ENCODE data around the gene PXDN.

PXDN gene

DNA sequence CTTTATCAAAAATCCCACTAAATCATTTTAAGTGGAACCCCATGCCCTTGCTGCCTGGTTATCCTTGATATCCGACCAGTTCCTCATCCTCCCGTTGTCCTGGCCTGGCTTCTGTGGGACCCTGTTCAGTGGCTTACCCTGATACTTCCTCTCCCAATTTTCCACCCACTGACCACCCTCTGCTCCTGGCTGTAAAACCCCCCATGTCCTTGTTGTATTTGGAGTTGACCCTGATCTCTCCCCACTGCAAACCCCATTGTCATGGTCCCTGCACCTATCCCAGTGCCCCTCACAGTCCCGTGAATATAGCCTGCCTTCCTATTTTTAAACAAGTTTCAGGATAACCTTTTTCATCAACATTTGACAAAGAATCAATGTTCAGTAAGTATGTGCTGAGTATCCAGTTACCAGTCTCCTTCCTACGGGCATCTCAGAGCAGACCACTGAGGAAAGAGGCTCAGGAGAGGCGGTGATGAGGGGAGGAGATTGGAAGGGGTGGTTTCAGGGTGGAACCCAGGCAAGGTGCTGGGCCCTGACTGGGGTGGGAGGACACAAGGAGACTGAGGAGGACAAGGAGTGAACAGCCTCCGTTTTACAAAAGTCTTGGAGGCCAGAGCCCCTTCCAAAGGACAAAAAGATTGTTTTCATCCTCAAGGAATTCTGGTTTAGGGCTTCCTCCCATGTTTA, 131.8 kb downstream of the PXDN start:
- DNase-seq (ENCODE audit: low spot score) = no peak

GRCh38 chr2:1611886-1612285, 132.4 kb downstream of the PXDN start:
- DNase-seq (ENCODE audit: low spot score) = no peak

DNA sequence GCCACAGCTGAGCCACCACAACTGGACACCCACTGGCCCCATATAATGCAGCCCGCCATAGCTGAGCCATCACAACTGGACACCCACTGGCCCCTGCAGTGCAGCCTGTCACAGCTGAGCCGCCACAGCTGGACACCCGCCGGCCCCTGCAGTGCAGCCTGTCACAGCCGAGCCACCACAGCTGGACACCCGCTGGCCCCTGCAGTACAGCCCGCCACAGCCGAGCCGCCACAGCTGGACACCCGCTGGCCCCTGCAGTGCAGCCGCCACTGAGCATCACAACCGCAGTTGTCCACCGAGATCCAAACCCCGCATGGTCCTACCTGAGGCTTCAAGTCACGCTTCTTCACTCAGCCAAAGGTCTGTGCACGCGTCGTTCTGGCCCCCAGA, 134.2 kb downstream of the PXDN start:
- DNase-seq (ENCODE audit: low spot score) = no peak

- DNase-seq (ENCODE audit: low spot score) = no peak
Observed at GRCh38 chr2:1609485-1610095, 134.7 kb downstream of the PXDN start.

GRCh38 chr2:1609040-1609439, 135.3 kb downstream of the PXDN start:
- no peak for DNase-seq (ENCODE audit: low spot score)

GRCh38 chr2:1607971-1608688, 136.2 kb downstream of the PXDN start:
- DNase-seq (ENCODE audit: low spot score) = no peak

DNA sequence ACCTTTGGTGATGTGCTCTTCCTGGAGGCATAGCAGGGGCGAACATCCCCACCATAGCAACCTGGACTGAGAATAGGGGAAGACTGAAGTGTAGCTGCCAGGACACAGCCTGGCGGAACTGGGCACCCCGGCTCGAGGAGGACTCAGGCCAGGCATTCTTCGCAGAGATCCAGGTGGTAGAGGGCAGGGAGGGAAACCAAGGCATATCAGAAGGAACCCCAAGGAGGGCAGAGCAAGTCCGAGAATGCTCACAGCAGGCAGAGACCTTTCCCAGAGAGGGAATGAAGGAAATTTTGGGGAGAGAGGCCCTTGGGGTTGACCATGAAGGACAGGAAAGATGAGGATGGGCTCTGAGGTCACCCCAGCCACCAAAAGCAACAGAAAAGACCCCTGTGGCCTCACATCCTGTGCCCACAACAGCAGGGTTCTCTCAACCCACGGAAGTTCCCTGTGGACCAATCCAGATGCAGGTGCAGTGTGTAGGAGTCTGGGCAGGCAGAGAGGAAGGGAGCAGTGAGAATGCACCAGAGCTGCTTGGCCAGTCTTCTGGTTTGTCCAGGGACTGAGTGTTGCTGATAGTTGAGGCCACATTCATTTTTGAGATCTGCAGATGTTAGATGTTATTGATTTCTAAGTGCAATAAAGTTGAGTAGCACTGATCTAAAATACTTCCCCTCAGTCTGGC, 136.9 kb downstream of the PXDN start:
- DNase-seq (ENCODE audit: low spot score) = no peak

- no peak for DNase-seq (ENCODE audit: low spot score)
Observed at GRCh38 chr2:1606421-1607235, 137.7 kb downstream of the PXDN start.

GRCh38 chr2:1606046-1606400, 138.3 kb downstream of the PXDN start:
- DNase-seq (ENCODE audit: low spot score) = no peak

DNA sequence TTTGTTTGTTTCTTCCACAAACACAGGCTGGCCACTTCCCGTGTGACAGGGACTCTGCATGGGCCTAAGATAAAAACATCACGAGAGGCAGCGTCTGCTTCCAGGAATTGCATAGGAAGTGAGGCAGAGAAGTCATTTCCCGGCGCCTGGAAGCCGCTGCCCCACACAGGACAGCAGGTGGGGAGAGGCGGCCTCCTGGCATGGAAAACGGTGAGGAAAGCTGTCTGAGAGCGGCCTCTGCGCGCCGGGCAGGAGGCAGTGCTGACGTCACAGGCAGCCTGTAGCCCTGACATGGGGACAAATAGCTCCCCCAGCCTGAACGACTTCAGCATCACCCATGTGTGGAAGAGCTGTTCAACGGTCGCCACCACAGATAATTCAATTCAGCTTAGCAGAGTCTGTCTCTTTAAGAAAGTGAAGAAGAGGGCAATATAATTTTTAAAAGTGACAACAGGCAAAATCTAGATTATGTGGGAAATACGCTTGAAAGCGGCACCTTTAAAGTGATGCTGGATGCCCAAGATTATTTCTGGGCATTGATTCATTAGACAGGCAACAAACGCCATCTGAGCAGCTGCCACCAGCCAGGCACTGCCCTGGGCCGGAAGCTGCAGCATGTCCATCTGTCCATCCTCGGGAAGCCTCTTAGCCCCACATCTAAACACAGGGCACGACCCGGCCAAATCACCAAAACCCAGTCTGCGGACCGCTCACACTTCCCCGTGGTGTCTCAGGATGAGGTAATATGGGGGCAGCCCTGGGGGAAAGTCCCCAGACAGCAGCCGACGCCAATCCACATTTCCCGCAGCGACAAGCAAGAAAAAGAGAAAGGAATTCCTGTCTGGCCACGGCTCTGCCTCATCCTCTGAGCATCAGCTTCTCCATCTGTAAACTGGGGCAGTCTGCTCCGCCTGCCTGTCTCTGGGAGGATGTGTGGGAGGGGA, 138.9 kb downstream of the PXDN start:
- no peak for DNase-seq (ENCODE audit: low spot score)

GRCh38 chr2:1603521-1603920, 140.8 kb downstream of the PXDN start:
- no peak for DNase-seq (ENCODE audit: low spot score)

DNA sequence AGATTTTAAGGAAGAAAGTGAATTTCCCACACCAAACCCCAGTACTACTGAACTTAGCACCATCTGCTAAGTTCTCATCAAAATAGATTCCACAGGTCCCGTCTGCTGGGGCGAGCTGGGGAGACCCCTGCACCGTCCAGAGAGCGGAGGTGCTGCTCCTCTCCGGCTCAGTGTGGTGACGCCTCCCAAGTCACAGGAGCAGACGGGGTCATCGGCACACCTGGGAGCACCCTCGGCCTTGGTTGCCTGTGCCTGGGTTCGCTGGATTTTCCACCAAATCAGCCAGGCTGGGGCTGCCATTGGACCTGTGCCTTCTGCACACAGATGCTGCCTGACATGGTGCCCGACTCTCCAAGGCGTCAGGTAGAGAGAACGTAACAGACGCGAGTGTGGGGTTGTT, 141.3 kb downstream of the PXDN start:
- DNase-seq (ENCODE audit: low spot score) = no peak

DNA sequence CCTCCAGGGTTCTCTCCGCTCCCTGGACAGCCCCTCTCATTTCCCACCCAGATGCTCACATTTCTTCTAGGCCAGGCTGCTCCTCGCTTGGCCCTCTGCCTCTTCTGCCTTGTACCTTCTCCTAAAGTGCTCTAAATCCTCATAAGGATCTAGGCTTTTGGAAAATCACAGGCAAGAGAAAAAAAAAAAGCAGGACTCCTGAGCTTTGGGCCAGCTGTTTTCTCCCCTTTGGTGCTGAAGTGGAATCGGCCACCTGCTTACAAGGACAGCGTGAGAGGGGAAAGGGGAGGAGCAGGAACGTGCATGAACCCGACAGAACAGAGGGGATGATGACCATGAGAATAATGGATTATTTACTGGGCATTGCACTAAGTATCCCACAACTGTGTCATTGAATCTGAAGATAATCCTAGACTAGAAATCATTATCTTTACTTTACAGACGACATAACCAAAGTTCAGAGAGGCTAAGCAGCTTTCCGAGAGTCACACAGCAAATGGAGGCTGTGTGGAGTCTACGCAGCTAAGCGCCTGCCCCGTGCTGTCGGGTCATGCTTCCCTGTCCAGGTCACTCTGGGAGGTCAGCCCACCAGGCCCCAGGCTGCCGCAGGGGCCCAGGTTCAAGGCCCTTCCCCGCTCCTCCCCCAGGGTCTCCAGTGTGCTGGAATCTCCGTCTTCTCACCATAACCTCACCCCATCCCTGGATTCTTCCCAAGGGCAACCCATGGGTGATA, 141.9 kb downstream of the PXDN start:
- DNase-seq (ENCODE audit: low spot score) = no peak

DNA sequence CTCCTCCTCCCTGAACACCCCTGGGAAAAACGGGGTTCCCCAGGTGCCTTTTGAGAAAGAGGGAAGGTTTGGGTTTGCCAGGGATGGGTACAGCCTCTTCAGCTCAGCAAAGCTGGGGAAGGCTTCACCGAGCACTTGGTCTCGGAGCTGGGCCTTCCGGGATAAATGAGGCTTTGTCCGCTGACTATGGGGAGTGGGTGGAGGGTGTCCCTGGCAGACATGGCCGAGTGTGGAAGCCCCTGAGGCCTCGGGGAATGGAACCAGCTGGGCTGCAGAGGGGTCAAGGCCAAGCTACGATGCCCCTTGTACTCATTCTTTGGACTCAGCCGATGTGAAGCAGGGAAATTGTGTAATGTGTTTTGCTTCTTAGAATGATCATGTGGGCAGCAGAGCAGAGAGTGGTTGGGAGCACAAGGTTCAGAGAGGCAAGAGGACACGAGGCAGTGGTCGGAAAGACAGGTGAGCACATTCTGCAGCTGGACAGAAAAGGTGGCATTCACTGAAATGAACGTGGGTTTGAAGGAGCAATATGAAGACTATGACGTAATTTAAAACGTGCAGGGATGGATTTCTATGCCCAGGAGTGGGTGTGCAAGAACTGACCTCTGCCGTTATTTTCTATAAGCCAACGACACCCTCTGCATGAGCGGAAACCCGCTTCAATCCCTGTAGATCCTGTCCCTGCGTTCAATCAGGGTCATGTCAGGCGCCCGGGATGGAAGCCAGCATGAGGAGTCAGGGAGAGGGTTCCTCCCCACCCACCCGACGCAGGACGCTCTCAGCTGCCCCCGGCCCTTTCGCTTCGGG, 142.6 kb downstream of the PXDN start:
- no peak for DNase-seq (ENCODE audit: low spot score)

- DNase-seq (ENCODE audit: low spot score) = no peak
Observed at GRCh38 chr2:1601067-1601412, 143.3 kb downstream of the PXDN start.

DNA sequence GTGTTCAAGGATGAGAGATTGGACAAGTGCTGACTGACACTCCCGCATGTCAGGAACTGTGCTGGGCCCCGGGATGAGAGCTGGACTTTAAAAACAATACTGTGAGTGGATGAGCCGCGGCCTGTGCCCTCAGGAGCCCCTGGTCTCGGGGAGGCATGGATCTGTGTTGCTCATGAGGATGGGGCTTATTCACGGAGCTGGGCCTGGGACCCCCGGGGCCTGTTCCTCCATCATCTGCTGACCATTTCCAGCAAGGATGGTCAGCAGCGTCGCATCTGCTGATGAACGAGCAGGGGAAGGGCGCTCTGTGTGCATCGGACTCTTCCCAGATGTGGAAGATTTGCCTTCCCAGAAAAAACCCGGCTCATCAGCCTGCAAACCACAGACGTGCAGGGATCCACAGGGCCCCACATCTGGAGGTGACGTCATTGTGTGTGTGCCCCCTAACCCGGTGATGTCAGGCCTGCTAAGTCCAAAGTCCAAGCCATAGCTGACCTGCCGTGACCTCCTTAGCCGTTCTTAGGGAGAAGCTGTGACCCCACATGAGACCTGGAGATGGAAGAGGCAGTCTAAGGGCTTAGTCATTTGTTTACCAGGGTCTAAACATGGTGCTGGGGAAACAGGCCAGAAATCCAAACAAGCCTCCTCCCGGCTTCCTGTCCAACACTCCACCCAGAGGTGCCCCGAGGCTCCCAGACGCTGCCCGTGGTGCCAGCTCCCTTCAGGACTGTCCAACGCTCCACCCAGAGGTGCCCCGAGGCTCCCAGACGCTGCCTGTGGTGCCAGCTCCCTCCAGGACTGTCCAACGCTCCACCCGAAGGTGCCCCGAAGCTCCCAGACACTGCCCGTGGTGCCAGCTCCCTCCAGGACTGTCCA, 143.9 kb downstream of the PXDN start:
- no peak for DNase-seq (ENCODE audit: low spot score)

DNA sequence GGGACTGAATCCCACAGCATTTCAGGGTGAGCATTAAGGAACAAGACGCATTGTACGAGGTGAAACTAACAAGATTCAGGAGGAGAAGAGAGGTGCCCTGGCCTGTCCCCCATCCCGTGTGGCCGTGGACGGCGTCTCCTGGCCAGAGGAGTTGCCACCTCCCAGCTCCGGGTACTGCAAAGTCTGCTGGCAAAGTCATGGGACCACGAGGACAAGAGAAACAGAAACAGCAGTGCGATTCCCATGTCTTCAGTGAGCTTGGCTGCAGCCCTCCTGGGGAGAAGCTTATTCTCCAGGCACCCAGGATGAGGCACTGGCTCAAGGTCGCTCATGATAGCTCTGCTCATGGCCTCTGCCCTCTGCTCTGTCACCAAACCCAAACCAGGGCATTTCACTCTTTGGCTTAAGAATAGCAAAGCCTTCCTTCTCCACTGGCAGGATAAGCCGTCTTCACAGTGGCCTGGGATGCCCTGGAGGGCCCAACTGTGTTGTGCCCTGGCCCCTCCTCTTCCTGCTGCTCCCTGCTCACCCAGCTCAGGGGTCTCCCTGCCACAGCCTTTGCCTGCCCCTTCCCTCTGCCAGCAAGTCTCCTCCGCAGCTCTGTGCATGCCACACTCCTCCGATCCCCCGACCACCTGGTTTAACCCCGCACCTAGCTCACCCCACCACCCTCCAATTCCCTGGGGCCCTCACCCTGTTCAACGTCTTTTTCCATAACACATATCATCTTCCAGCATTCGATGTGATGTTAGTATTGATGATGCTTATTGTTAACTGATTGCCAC, 144.8 kb downstream of the PXDN start:
- DNase-seq (ENCODE audit: low spot score) = no peak

GRCh38 chr2:1598800-1599199, 145.5 kb downstream of the PXDN start:
- DNase-seq (ENCODE audit: low spot score) = no peak

All from ecto neural progenitor cell (in vitro differentiated cells).